Stimulated activated naive CD8-positive, alpha-beta T cell treated with anti-CD3 and anti-CD28 coated beads, Interleukin-15, amount 100 ng/mL, for 72 hours (primary cell): ENCODE results near the gene TNFRSF8.
"Not testable (repeated sequence)": the region's sequence is repeated elsewhere in the genome, so short reads cannot be mapped to it uniquely, and the experiment has no call there.

ENCODE experiments used
- ATAC-seq: fragments of 150-1000 bp; cut with Tn5 transposase; 2 replicates; pipeline ENCODE4 v1.10.0; 2021; ENCODE audit warnings: mild to moderate bottlenecking, moderate library complexity
- DNase-seq, 2 donors: peaks; one replicate each; pipeline ENCODE4 v3.0.0; 2021 to 2022
- H3K27ac Mint-ChIP-seq, 2 donors: one replicate each; pipeline ENCODE4 v1.8.0; 2022; ENCODE audit warnings: mild to moderate bottlenecking in 2 of 2, mixed read lengths in 2 of 2, moderate library complexity in 2 of 2
- H3K27me3 Mint-ChIP-seq: one replicate; pipeline ENCODE4 v1.8.0; 2022; ENCODE audit warnings: mixed read lengths
- H3K4me1 Mint-ChIP-seq: one replicate; pipeline ENCODE4 v1.8.0; 2022; ENCODE audit warnings: mild to moderate bottlenecking, mixed read lengths
- H3K4me3 Mint-ChIP-seq, 2 donors: one replicate each; pipeline ENCODE4 v1.8.0; 2022; ENCODE audit warnings: mild to moderate bottlenecking in 2 of 2, mixed read lengths in 2 of 2, moderate library complexity in 1 of 2
- H3K9me3 Mint-ChIP-seq, 2 donors: one replicate each; pipeline ENCODE4 v1.8.0; 2022; ENCODE audit warnings: mixed read lengths in 2 of 2

Gene TNFRSF8

GRCh38 chr1:12085643-12086260 is 22.6 kb downstream of the TNFRSF8 start:
- Mint-ChIP-seq H3K4me3 (no peak overlapping the region), H3K9me3 (peaks cover 37 to 40% of the 10 kb centered on the region in 2 donors), H3K4me1 (peaks cover 51% of the 10 kb centered on the region), H3K27me3 (no peaks in the 10 kb centered on the region), H3K27ac (no peak overlapping the region)
- DNase-seq (no peak), ATAC-seq (no peak)

- peak overlapping the region; percentile 93 to 96 for H3K27ac Mint-ChIP-seq
- peaks cover 30 to 32% of the 10 kb centered on the region in 2 donors for H3K9me3 Mint-ChIP-seq
- H3K4me1 Mint-ChIP-seq = peaks cover 36% of the 10 kb centered on the region
- no peaks in the 10 kb centered on the region for H3K27me3 Mint-ChIP-seq
- DNase-seq = peak; percentile 48 to 78
- peak overlapping the region; percentile 67 to 77 for H3K4me3 Mint-ChIP-seq
- peak; percentile 90 for ATAC-seq
Measured at GRCh38 chr1:12087797-12088314, 24.8 kb downstream of the TNFRSF8 start.

GRCh38 chr1:12088607-12089006 is 25.5 kb downstream of the TNFRSF8 start:
- Mint-ChIP-seq H3K4me3 (peak overlapping the region; percentile 67 to 77), H3K27me3 (no peaks in the 10 kb centered on the region)

GRCh38 chr1:12090326-12090725 is 27.2 kb downstream of the TNFRSF8 start:
- peaks cover 36% of the 10 kb centered on the region for H3K4me1 Mint-ChIP-seq

More at GRCh38 chr1:12088607-12089006, 25.5 kb downstream of the TNFRSF8 start:
- DNase-seq (peak; percentile 32 to 54), ATAC-seq (peak; percentile 60)
- Mint-ChIP-seq H3K4me1 (peaks cover 36% of the 10 kb centered on the region), H3K9me3 (peaks cover 25% of the 10 kb centered on the region in 2 donors), H3K27ac (peak overlapping the region; percentile 93 to 96)

GRCh38 chr1:12091191-12091590 is 28.1 kb downstream of the TNFRSF8 start:
- Mint-ChIP-seq H3K27ac (peak overlapping the region in 1 of 2 donors; percentile 38), H3K9me3 (peaks cover 18 to 23% of the 10 kb centered on the region in 2 donors), H3K4me1 (peaks cover 36% of the 10 kb centered on the region), H3K4me3 (no peak overlapping the region), H3K27me3 (no peaks in the 10 kb centered on the region)
- ATAC-seq = no peak
- no peak for DNase-seq

More at GRCh38 chr1:12090326-12090725, 27.2 kb downstream of the TNFRSF8 start:
- Mint-ChIP-seq H3K27me3 (no peaks in the 10 kb centered on the region), H3K27ac (no peak overlapping the region), H3K4me3 (no peak overlapping the region), H3K9me3 (peaks cover 18 to 20% of the 10 kb centered on the region in 2 donors)
- DNase-seq = no peak
- no peak for ATAC-seq

GRCh38 chr1:12094180-12094579 is 31.1 kb downstream of the TNFRSF8 start:
- ATAC-seq (no peak), DNase-seq (no peak)
- H3K27ac Mint-ChIP-seq = no peak overlapping the region
- H3K27me3 Mint-ChIP-seq = no peaks in the 10 kb centered on the region
- H3K9me3 Mint-ChIP-seq = peaks cover 8 to 16% of the 10 kb centered on the region in 2 donors
- no peak overlapping the region for H3K4me3 Mint-ChIP-seq
- peaks cover 8% of the 10 kb centered on the region for H3K4me1 Mint-ChIP-seq

GRCh38 chr1:12095452-12096263 is 32.6 kb downstream of the TNFRSF8 start:
- H3K27me3 Mint-ChIP-seq = no peaks in the 10 kb centered on the region
- H3K27ac Mint-ChIP-seq = no peak overlapping the region
- H3K4me3 Mint-ChIP-seq = no peak overlapping the region
- DNase-seq = no peak
- H3K4me1 Mint-ChIP-seq = no peaks in the 10 kb centered on the region
- ATAC-seq = no peak
- H3K9me3 Mint-ChIP-seq = peaks cover 8 to 11% of the 10 kb centered on the region in 2 donors

- Mint-ChIP-seq H3K9me3 (peaks cover 0 to 4% of the 10 kb centered on the region in 2 donors), H3K4me3 (no peak overlapping the region), H3K4me1 (no peaks in the 10 kb centered on the region), H3K27ac (no peak overlapping the region), H3K27me3 (no peaks in the 10 kb centered on the region)
- no peak for DNase-seq
- no peak for ATAC-seq
Measured at GRCh38 chr1:12096615-12097014, 33.5 kb downstream of the TNFRSF8 start.

GRCh38 chr1:12097321-12097720 is 34.2 kb downstream of the TNFRSF8 start:
- Mint-ChIP-seq H3K27ac (no peak overlapping the region), H3K4me1 (no peaks in the 10 kb centered on the region), H3K9me3 (peaks cover 0 to 4% of the 10 kb centered on the region in 2 donors), H3K27me3 (no peaks in the 10 kb centered on the region), H3K4me3 (no peak overlapping the region)
- ATAC-seq = no peak
- DNase-seq = no peak

GRCh38 chr1:12098786-12099185 is 35.7 kb downstream of the TNFRSF8 start:
- DNase-seq (no peak), ATAC-seq (no peak)
- no peak overlapping the region for H3K4me3 Mint-ChIP-seq
- H3K27ac Mint-ChIP-seq = peak overlapping the region in 1 of 2 donors; percentile 45
- H3K27me3 Mint-ChIP-seq = no peaks in the 10 kb centered on the region
- H3K9me3 Mint-ChIP-seq = peaks cover 0 to 4% of the 10 kb centered on the region in 2 donors
- no peaks in the 10 kb centered on the region for H3K4me1 Mint-ChIP-seq

GRCh38 chr1:12099610-12100009 is 36.5 kb downstream of the TNFRSF8 start:
- H3K27me3 Mint-ChIP-seq = no peaks in the 10 kb centered on the region
- no peak overlapping the region for H3K27ac Mint-ChIP-seq
- ATAC-seq (no peak), DNase-seq (no peak)
- peaks cover 0 to 4% of the 10 kb centered on the region in 2 donors for H3K9me3 Mint-ChIP-seq
- no peaks in the 10 kb centered on the region for H3K4me1 Mint-ChIP-seq
- no peak overlapping the region for H3K4me3 Mint-ChIP-seq

GRCh38 chr1:12100071-12100470 is 37.0 kb downstream of the TNFRSF8 start:
- no peak overlapping the region for H3K27ac Mint-ChIP-seq
- peaks cover 0 to 4% of the 10 kb centered on the region in 2 donors for H3K9me3 Mint-ChIP-seq
- no peak overlapping the region for H3K4me3 Mint-ChIP-seq
- no peaks in the 10 kb centered on the region for H3K4me1 Mint-ChIP-seq
- no peaks in the 10 kb centered on the region for H3K27me3 Mint-ChIP-seq
- no peak for ATAC-seq
- no peak for DNase-seq

- DNase-seq, H3K27me3 Mint-ChIP-seq, H3K27ac Mint-ChIP-seq, H3K4me1 Mint-ChIP-seq, H3K9me3 Mint-ChIP-seq, ATAC-seq, H3K4me3 Mint-ChIP-seq: not testable (repeated sequence)
Measured at GRCh38 chr1:12101120-12101519, 38.0 kb downstream of the TNFRSF8 start.

- H3K27me3 Mint-ChIP-seq = no peaks in the 10 kb centered on the region
- DNase-seq (no peak), ATAC-seq (no peak)
- H3K4me3 Mint-ChIP-seq = no peak overlapping the region
- H3K27ac Mint-ChIP-seq = no peak overlapping the region
- H3K9me3 Mint-ChIP-seq = no peaks in the 10 kb centered on the region
- no peaks in the 10 kb centered on the region for H3K4me1 Mint-ChIP-seq
Measured at GRCh38 chr1:12102066-12102465, 39.0 kb downstream of the TNFRSF8 start.

GRCh38 chr1:12104417-12104816 is 41.3 kb downstream of the TNFRSF8 start:
- DNase-seq (no peak), ATAC-seq (no peak)
- no peak overlapping the region for H3K4me3 Mint-ChIP-seq
- H3K27me3 Mint-ChIP-seq = no peaks in the 10 kb centered on the region
- H3K4me1 Mint-ChIP-seq = no peaks in the 10 kb centered on the region
- no peaks in the 10 kb centered on the region for H3K9me3 Mint-ChIP-seq
- no peak overlapping the region for H3K27ac Mint-ChIP-seq

GRCh38 chr1:12106153-12106552 is 43.0 kb downstream of the TNFRSF8 start:
- Mint-ChIP-seq H3K9me3 (no peaks in the 10 kb centered on the region), H3K4me1 (no peaks in the 10 kb centered on the region), H3K27me3 (no peaks in the 10 kb centered on the region), H3K27ac (no peak overlapping the region), H3K4me3 (no peak overlapping the region)
- DNase-seq (no peak), ATAC-seq (no peak)
